ENCODE data around the gene RPS14. TPM values are rescaled to one million over a fixed set of nuclear protein-coding genes. Genes with fewer than 3 reads are reported as not detected.

The RPS14 gene
- total RNA-seq, 3 donors from 2014 or later (not counting 1 experiment from before 2014, with no cell fraction given), result 1,744 to 2,278 (median 2,016) TPM

DNA sequence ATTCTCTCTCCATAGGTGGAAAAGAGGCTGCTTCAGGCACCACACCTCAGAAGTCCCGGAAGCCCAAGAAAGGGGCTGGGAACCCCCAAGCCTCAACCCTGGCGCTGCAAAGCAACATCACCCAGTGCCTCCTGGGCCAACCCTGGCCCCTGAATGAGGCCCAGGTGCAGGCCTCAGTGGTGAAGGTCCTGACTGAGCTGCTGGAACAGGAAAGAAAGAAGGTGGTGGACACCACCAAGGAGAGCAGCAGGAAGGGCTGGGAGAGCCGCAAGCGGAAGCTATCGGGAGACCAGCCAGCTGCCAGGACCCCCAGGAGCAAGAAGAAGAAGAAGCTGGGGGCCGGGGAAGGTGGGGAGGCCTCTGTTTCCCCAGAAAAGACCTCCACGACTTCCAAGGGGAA, 53.3 kb downstream of the RPS14 start:
- intact Hi-C loops (cut with micrococcal nuclease), result no loop called here
- WGBS (ENCODE audit: insufficient coverage), result 95% methylated on average over 7 of the region's 7 CpGs
- H3K27ac ChIP-seq (ENCODE audit: low read length), result no peak overlapping the region
- peaks cover 85% of the 10 kb centered on the region for H3K36me3 ChIP-seq (ENCODE audit: control insufficient read depth, insufficient read depth, low read length)
- H3K27me3 ChIP-seq (ENCODE audit: control insufficient read depth, insufficient read depth, low read length), result no peaks in the 10 kb centered on the region
- no peaks in the 10 kb centered on the region for H3K9me3 Mint-ChIP-seq
- no peaks in the 10 kb centered on the region for H3K4me1 ChIP-seq (ENCODE audit: control insufficient read depth, insufficient read depth, low read length)
- peaks cover 8 to 15% of the 10 kb centered on the region in 2 donors for H3K4me1 Mint-ChIP-seq
- peak overlapping the region; percentile 62 to 79 for H3K27ac Mint-ChIP-seq
- peak overlapping the region; percentile 37 for H3K4me3 Mint-ChIP-seq
- no peak overlapping the region for H3K4me3 ChIP-seq (ENCODE audit: low read length)
- ATAC-seq (no peak), DNase-seq (no peak)
- no peaks in the 10 kb centered on the region for H3K36me3 Mint-ChIP-seq
- no peaks in the 10 kb centered on the region for H3K27me3 Mint-ChIP-seq (ENCODE audit: low read depth in 2 of 2)
- TF ChIP-seq, protein P1, sequence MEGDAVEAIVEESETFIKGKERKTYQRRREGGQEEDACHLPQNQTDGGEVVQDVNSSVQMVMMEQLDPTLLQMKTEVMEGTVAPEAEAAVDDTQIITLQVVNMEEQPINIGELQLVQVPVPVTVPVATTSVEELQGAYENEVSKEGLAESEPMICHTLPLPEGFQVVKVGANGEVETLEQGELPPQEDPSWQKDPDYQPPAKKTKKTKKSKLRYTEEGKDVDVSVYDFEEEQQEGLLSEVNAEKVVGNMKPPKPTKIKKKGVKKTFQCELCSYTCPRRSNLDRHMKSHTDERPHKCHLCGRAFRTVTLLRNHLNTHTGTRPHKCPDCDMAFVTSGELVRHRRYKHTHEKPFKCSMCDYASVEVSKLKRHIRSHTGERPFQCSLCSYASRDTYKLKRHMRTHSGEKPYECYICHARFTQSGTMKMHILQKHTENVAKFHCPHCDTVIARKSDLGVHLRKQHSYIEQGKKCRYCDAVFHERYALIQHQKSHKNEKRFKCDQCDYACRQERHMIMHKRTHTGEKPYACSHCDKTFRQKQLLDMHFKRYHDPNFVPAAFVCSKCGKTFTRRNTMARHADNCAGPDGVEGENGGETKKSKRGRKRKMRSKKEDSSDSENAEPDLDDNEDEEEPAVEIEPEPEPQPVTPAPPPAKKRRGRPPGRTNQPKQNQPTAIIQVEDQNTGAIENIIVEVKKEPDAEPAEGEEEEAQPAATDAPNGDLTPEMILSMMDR (IDR thresholded peaks at IDR 0.05), result no peak
- H3K9me3 ChIP-seq (ENCODE audit: control insufficient read depth, insufficient read depth, low read length), result no peaks in the 10 kb centered on the region

DNA sequence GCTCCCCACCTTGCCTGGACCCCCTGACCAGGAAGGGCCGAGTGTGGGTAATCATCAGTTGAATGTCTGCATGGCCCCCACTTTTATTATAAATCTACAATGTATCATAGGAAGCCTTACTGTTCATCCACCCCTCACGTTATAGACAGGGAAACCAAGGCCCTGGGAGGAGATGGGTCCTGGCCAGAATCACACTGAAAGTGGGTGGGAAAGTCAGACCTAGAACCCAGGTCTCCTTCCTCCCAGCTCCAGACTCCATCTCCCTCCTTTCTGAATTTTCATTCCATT, 53.9 kb downstream of the RPS14 start:
- peak overlapping the region; percentile 62 to 79 for H3K27ac Mint-ChIP-seq
- H3K27ac ChIP-seq (ENCODE audit: low read length), result no peak overlapping the region
- DNase-seq (no peak), ATAC-seq (no peak)
- intact Hi-C loops (cut with micrococcal nuclease), result no loop called here
- no peaks in the 10 kb centered on the region for H3K27me3 Mint-ChIP-seq (ENCODE audit: low read depth in 2 of 2)
- H3K4me1 Mint-ChIP-seq, result peaks cover 5 to 13% of the 10 kb centered on the region in 2 donors
- no peaks in the 10 kb centered on the region for H3K36me3 Mint-ChIP-seq
- H3K27me3 ChIP-seq (ENCODE audit: control insufficient read depth, insufficient read depth, low read length), result no peaks in the 10 kb centered on the region
- TF ChIP-seq, protein P1 (IDR thresholded peaks at IDR 0.05), result no peak
- no peak overlapping the region for H3K4me3 Mint-ChIP-seq
- H3K36me3 ChIP-seq (ENCODE audit: control insufficient read depth, insufficient read depth, low read length), result peaks cover 84% of the 10 kb centered on the region
- H3K4me1 ChIP-seq (ENCODE audit: control insufficient read depth, insufficient read depth, low read length), result no peaks in the 10 kb centered on the region
- 92% methylated on average over 2 of the region's 2 CpGs for WGBS (ENCODE audit: insufficient coverage)
- H3K9me3 Mint-ChIP-seq, result no peaks in the 10 kb centered on the region
- H3K9me3 ChIP-seq (ENCODE audit: control insufficient read depth, insufficient read depth, low read length), result no peaks in the 10 kb centered on the region
- no peak overlapping the region for H3K4me3 ChIP-seq (ENCODE audit: low read length)

DNA sequence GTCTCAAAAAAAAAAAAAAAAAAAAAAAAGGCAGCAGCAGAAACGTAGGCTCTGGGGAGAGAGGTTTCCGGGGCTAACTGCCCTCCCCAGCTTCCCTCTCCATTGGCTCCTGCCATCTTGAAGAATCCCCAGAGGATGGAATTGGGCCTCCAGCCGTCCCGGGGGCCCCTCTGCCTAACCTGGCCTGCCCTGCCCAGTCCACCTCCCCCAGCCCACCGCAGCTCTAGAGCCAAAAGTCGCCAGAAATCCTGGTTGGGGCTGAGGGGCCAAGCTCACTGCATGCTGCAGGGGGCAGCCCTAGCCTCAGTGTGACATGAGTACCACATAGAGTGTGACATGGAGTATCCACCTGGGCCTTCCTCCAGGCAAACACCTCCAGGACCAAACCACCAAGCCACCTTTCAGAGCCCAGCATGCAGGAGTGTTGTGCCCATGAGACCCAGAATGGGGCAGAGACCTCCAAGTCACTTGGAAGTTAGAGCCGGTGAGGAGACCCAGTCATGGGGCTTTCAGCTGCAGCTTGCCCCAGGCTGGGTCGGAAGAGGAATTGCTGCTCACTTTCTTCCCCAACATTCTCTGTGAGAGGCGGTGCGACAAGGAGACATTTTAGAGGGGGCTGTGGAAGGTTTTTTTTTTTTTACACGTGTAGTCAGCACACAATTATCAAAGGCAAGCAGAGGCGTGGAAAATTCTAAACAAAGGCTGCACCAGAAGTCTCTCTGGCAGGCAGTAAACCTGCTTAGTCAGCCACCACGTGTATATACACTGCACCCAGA, 54.4 kb downstream of the RPS14 start:
- H3K27ac Mint-ChIP-seq, result peak overlapping the region; percentile 51 to 79
- H3K27me3 Mint-ChIP-seq (ENCODE audit: low read depth in 2 of 2), result no peaks in the 10 kb centered on the region
- no peaks in the 10 kb centered on the region for H3K9me3 Mint-ChIP-seq
- no peak overlapping the region for H3K4me3 Mint-ChIP-seq
- peaks cover 2 to 9% of the 10 kb centered on the region in 2 donors for H3K4me1 Mint-ChIP-seq
- Histone ChIP-seq H3K4me1 (ENCODE audit: control insufficient read depth, insufficient read depth, low read length) (no peaks in the 10 kb centered on the region), H3K27ac (ENCODE audit: low read length) (no peak overlapping the region), H3K27me3 (ENCODE audit: control insufficient read depth, insufficient read depth, low read length) (no peaks in the 10 kb centered on the region), H3K4me3 (ENCODE audit: low read length) (no peak overlapping the region), H3K9me3 (ENCODE audit: control insufficient read depth, insufficient read depth, low read length) (no peaks in the 10 kb centered on the region), H3K36me3 (ENCODE audit: control insufficient read depth, insufficient read depth, low read length) (peaks cover 84% of the 10 kb centered on the region)
- H3K36me3 Mint-ChIP-seq, result no peaks in the 10 kb centered on the region
- DNase-seq (peak in 1 of 2 donors; percentile 38), ATAC-seq (peak in 1 of 3 donors; percentile 5)
- TF ChIP-seq, protein P1 (IDR thresholded peaks at IDR 0.05), result no peak
- intact Hi-C loops (cut with micrococcal nuclease), result no loop called here
- 88% methylated on average over 12 of the region's 13 CpGs for WGBS (ENCODE audit: insufficient coverage)

DNA sequence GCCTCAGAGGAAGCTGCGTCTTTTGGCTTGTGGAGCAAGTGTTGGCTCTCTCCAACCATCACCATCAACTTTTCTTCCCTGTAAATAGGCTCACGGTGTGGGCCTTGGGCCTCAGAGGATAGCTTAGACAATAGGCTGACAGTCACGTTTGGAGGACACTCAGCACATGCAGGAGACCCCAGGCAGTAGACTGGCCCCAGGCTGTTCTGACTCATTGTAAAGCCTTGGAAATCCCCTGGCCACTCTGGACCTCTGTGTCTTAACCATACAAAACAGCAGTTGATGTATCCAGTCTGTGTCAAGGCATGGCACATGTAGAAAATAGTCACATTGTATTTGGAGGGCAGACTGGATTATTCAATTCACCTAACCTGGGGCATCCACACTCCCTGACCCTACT, 55.4 kb downstream of the RPS14 start:
- no peaks in the 10 kb centered on the region for H3K9me3 Mint-ChIP-seq
- peaks cover 0 to 8% of the 10 kb centered on the region in 2 donors for H3K4me1 Mint-ChIP-seq
- ATAC-seq, result peak in 1 of 3 donors; percentile 58
- H3K36me3 ChIP-seq (ENCODE audit: control insufficient read depth, insufficient read depth, low read length), result peaks cover 84% of the 10 kb centered on the region
- no peaks in the 10 kb centered on the region for H3K27me3 ChIP-seq (ENCODE audit: control insufficient read depth, insufficient read depth, low read length)
- no peaks in the 10 kb centered on the region for H3K36me3 Mint-ChIP-seq
- 81% methylated on average over 3 of the region's 3 CpGs for WGBS (ENCODE audit: insufficient coverage)
- no peaks in the 10 kb centered on the region for H3K4me1 ChIP-seq (ENCODE audit: control insufficient read depth, insufficient read depth, low read length)
- H3K4me3 Mint-ChIP-seq, result no peak overlapping the region
- no peaks in the 10 kb centered on the region for H3K27me3 Mint-ChIP-seq (ENCODE audit: low read depth in 2 of 2)
- no peak overlapping the region for H3K4me3 ChIP-seq (ENCODE audit: low read length)
- DNase-seq, result no peak
- no peak overlapping the region for H3K27ac ChIP-seq (ENCODE audit: low read length)
- intact Hi-C loops (cut with micrococcal nuclease), result no loop called here
- no peaks in the 10 kb centered on the region for H3K9me3 ChIP-seq (ENCODE audit: control insufficient read depth, insufficient read depth, low read length)
- TF ChIP-seq, protein P1 (IDR thresholded peaks at IDR 0.05), result no peak
- H3K27ac Mint-ChIP-seq, result no peak overlapping the region

Data from natural killer cell (primary cell).